MM.1S (cell line): ENCODE measurements around the gene GSTA1.
"Not testable (repeated sequence)": the region's sequence is repeated elsewhere in the genome, so short reads cannot be mapped to it uniquely, and the experiment has no call there.

Experiments
- EZH2 ChIP-seq: fragments of 300-600 bp; sonication (generic); optimal IDR thresholded peaks from 2 replicates; pipeline ENCODE3; 2017; ENCODE audit warnings: low read depth, mild to moderate bottlenecking, antibody characterized with exemption, low read length, mixed read lengths
- TF ChIP-seq, protein P1 (sequence below): fragments of 300-600 bp; sonication (generic); IDR thresholded peaks from 2 replicates; pipeline ENCODE4 v1.5.1; 2016; ENCODE audit warnings: antibody characterized with exemption, low read length, mixed read lengths

DNA sequence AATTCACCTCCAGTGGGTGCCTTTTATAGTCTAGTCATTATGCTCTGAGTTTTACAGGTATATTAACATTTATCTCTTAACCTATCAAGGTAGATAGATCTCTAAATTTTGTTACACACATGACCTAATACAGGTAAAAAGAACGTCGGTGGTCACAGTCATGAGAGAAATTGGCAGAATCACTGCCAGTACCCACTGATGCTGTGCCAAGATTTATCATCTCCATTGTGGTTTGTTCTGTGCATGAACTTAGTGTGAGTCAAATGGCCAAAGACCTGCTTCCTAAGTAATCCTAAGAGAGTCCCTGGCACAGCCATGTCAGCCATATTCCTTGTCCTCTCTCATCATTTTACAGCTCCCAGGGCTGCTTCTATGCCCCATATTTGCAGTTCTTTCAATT, 9.2 kb downstream of the GSTA1 start:
- TF ChIP-seq, protein P1, sequence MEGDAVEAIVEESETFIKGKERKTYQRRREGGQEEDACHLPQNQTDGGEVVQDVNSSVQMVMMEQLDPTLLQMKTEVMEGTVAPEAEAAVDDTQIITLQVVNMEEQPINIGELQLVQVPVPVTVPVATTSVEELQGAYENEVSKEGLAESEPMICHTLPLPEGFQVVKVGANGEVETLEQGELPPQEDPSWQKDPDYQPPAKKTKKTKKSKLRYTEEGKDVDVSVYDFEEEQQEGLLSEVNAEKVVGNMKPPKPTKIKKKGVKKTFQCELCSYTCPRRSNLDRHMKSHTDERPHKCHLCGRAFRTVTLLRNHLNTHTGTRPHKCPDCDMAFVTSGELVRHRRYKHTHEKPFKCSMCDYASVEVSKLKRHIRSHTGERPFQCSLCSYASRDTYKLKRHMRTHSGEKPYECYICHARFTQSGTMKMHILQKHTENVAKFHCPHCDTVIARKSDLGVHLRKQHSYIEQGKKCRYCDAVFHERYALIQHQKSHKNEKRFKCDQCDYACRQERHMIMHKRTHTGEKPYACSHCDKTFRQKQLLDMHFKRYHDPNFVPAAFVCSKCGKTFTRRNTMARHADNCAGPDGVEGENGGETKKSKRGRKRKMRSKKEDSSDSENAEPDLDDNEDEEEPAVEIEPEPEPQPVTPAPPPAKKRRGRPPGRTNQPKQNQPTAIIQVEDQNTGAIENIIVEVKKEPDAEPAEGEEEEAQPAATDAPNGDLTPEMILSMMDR = not testable (repeated sequence)
- TF ChIP-seq EZH2 = not testable (repeated sequence)
